Spleen (tissue), 11 donors: Measurements from ENCODE around the gene HLA-G. TPM values are rescaled to one million over a fixed set of nuclear protein-coding genes. Genes with fewer than 3 reads are reported as not detected.

Experiments used
- DNase-seq: peaks from one replicate; pipeline ENCODE4 v3.0.0-alpha.2; 2020
- H3K27ac ChIP-seq, 8 donors: fragments of 200-600 bp; sonication (generic) in 7 of 8; 1 replicate in 4 of 8; 2 replicates in 4 of 8; pipeline versions ENCODE4 v1.5.0 to v1.8.0; 2016 to 2021; ENCODE audit warnings: inconsistent platforms in 4 of 8, mild to moderate bottlenecking in 4 of 8, moderate library complexity in 1 of 8
- H3K27me3 ChIP-seq, 7 donors: fragments of 200-600 bp; sonication (generic) in 6 of 7; replicated peaks in 1 of 7; 1 replicate in 4 of 7; 2 replicates in 3 of 7; pipeline versions ENCODE4 v1.5.0 to v1.8.0; 2016 to 2021; ENCODE audit warnings: inconsistent platforms in 3 of 7, mild to moderate bottlenecking in 1 of 7
- H3K36me3 ChIP-seq, 6 donors: fragments of 200-600 bp; sonication (generic) in 5 of 6; 1 replicate in 4 of 6; 2 replicates in 2 of 6; pipeline versions ENCODE4 v1.5.0 to v1.8.0; 2016 to 2021; ENCODE audit warnings: inconsistent platforms in 2 of 6
- H3K4me1 ChIP-seq, 6 donors: fragments of 200-600 bp; sonication (generic) in 5 of 6; 1 replicate in 3 of 6; 2 replicates in 3 of 6; pipeline versions ENCODE4 v1.5.0 to v1.8.0; 2016 to 2021; ENCODE audit warnings: inconsistent platforms in 3 of 6
- H3K4me3 ChIP-seq, 8 donors: fragments of 200-600 bp; sonication (generic) in 7 of 8; 1 replicate in 4 of 8; 2 replicates in 4 of 8; pipeline versions ENCODE4 v1.5.0 to v1.8.0; 2016 to 2021; ENCODE audit warnings: inconsistent platforms in 4 of 8, mild to moderate bottlenecking in 4 of 8, moderate library complexity in 2 of 8
- H3K9me3 ChIP-seq, 8 donors: fragments of 200-600 bp; sonication (generic) in 7 of 8; 1 replicate in 4 of 8; 2 replicates in 4 of 8; pipeline versions ENCODE4 v1.5.0 to v1.8.0; 2016 to 2021; ENCODE audit warnings: inconsistent platforms in 4 of 8
- POLR2A ChIP-seq, 3 donors: fragments of 450-650 bp; IDR thresholded peaks; one replicate each; pipeline ENCODE4 v1.5.1; 2017; ENCODE audit warnings: antibody characterized with exemption in 3 of 3, mild to moderate bottlenecking in 1 of 3
- POLR2AphosphoS5 ChIP-seq, 3 donors: sonication (generic); formaldehyde crosslinking; IDR thresholded peaks; one replicate each; pipeline ENCODE4 v1.5.1; 2017; ENCODE audit warnings: antibody characterized with exemption in 3 of 3
- WGBS, 5 donors: extraction: QIAGEN DNeasy Blood & Tissue Kit in 3 of 5; methylation state at CpG; one replicate each; pipeline versions ENCODE4 v1.1.5 to v1.1.7; 2013 to 2018; 5-methylcytosine and 5-hydroxymethylcytosine counted together
- intact Hi-C: fragments of 100-400 bp; cut with DNase I; formaldehyde crosslinking; loops from one replicate; pipeline ENCODE4 v1.15.0; 2023; ENCODE audit warnings: low total_unique reads
- polyA plus RNA-seq, 3 donors: library from polyadenylated mRNA; stranded (reverse); fragments of 200-250 nt; gene quantifications; one replicate each; pipeline ENCODE4 v1.2.1, GENCODE V29; 2013
- total RNA-seq, 7 donors: library from RNA; depleted of rRNA in 3 of 7; stranded (reverse); fragments of >200 nt in 3 of 7; fragmentation: NEBNext Ultra II Directional in 4 of 7; extraction: Animal tissue kit (Norgen Biotek cat#: 25700) in 4 of 7; gene quantifications; one replicate each; pipeline versions ENCODE4 v1.1.0 to v1.2.1, GENCODE V29; 2016 to 2021
- TF ChIP-seq, protein P1 (sequence below), 11 experiments: fragments of 200-600 bp in 7 of 11; fragments of 450-650 bp in 4 of 11; sonication (generic) in 4 of 11; IDR thresholded peaks in 8 of 11; conservative IDR thresholded peaks in 3 of 11; 1 replicate in 7 of 11; 2 replicates in 4 of 11; pipeline versions ENCODE4 v1.4.0 to v1.8.0; 2016 to 2021; ENCODE audit warnings: antibody characterized with exemption in 11 of 11, inconsistent platforms in 4 of 11, mild to moderate bottlenecking in 1 of 11
- donor health status: healthy with polysubstance abuse.
- donor health status: DM: no; HTN: no; CAD: no; lungs with moderate emphysema.
- donor health status: DM: no; HTN: no; CAD: no.
- donor health status: Bipolar disorder and iron deficiency.
- donor health status: healthy.
- donor health status: DM: no; HTN: no; CAD: no.
- donor health status: DM: yes; HTN: yes; CAD: no.

Gene HLA-G
- total and polyA plus RNA-seq, 10 donors, result 0.15 to 9.6 (median 1.4) TPM; not detected in 1

DNA sequence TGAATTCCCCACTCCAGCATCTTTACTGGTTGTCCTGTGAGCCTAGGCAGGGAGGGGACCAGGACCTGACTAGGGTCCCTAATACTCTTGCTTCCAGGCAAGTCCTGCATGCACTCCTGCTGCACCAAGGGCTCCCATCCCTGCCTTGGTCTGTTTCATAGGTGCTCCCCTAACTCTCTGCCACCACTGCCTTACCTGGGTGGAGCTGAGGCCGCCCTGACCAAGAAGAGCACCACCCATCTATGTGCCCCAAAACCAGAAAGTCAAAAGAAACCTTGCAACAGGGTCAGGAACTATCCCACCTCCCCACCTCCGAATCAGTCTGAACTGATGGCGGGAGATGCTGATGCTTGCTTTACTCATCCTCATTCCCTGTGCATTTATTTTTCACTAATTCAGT is 23.6 kb downstream of the HLA-G start:
- H3K36me3 ChIP-seq, result no peaks in the 10 kb centered on the region
- no peak overlapping the region for H3K4me3 ChIP-seq
- 75 to 93% (median 88%) methylated on average over 3 of the region's 3 CpGs for WGBS, 5 donors
- no peaks in the 10 kb centered on the region for H3K9me3 ChIP-seq
- peaks cover 0 to 19% (median 11%) of the 10 kb centered on the region in 6 donors for H3K4me1 ChIP-seq
- DNase-seq, result no peak
- peaks cover 0 to 67% (median 24%) of the 10 kb centered on the region in 7 donors for H3K27me3 ChIP-seq
- intact Hi-C loops, result loop anchor here (2.0 kb wide), 1 partner anchor 162 kb away; no protein-coding TSS in a partner anchor
- no peak overlapping the region for H3K27ac ChIP-seq
- TF ChIP-seq POLR2AphosphoS5 (IDR thresholded peaks at IDR 0.05) (no peak), POLR2A (IDR thresholded peaks at IDR 0.05) (no peak)
- TF ChIP-seq, protein P1, sequence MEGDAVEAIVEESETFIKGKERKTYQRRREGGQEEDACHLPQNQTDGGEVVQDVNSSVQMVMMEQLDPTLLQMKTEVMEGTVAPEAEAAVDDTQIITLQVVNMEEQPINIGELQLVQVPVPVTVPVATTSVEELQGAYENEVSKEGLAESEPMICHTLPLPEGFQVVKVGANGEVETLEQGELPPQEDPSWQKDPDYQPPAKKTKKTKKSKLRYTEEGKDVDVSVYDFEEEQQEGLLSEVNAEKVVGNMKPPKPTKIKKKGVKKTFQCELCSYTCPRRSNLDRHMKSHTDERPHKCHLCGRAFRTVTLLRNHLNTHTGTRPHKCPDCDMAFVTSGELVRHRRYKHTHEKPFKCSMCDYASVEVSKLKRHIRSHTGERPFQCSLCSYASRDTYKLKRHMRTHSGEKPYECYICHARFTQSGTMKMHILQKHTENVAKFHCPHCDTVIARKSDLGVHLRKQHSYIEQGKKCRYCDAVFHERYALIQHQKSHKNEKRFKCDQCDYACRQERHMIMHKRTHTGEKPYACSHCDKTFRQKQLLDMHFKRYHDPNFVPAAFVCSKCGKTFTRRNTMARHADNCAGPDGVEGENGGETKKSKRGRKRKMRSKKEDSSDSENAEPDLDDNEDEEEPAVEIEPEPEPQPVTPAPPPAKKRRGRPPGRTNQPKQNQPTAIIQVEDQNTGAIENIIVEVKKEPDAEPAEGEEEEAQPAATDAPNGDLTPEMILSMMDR (IDR thresholded peaks at IDR 0.05 in 8 of 11, conservative IDR thresholded peaks at IDR 0.05 in 3 of 11), result no peak

DNA sequence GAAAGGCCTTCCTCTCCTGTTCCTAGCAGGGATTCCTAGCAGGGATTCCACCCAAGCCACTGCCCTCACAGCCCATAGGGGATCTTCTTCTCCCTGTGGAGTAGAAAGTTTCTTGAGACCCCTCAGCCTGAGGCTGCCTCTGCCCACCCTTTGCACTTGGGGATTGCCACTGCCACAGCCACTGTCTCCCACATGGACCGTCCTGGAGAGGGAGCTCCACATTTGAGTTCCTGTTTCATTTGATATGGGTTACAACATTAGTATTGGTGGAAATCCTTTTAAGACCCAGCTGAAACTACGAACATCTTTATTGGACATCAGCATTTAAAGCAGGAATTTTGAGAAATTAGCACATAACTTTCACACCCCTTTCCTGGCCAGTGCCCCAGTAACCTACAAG is 25.6 kb downstream of the HLA-G start:
- no peak overlapping the region for H3K4me3 ChIP-seq
- intact Hi-C loops, result no loop called here
- no peaks in the 10 kb centered on the region for H3K9me3 ChIP-seq
- peaks cover 0 to 51% (median 23%) of the 10 kb centered on the region in 7 donors for H3K27me3 ChIP-seq
- H3K4me1 ChIP-seq, result peaks cover 0 to 14% (median 8%) of the 10 kb centered on the region in 6 donors
- H3K27ac ChIP-seq, result no peak overlapping the region
- TF ChIP-seq, protein P1 (IDR thresholded peaks at IDR 0.05 in 8 of 11, conservative IDR thresholded peaks at IDR 0.05 in 3 of 11), result no peak
- no peak for TF ChIP-seq POLR2A (IDR thresholded peaks at IDR 0.05)
- TF ChIP-seq POLR2AphosphoS5 (IDR thresholded peaks at IDR 0.05), result no peak
- H3K36me3 ChIP-seq, result no peaks in the 10 kb centered on the region
- WGBS, 5 donors, result 35 to 56% (median 47%) methylated on average over 2 of the region's 2 CpGs
- no peak for DNase-seq

GRCh38 chr6:29858006-29858405 is 30.4 kb downstream of the HLA-G start:
- WGBS, 5 donors, result 43 to 91% (median 83%) methylated on average over 1 of the region's 1 CpG
- Histone ChIP-seq H3K27me3 (peaks cover 0 to 16% (median 0%) of the 10 kb centered on the region in 7 donors), H3K36me3 (no peaks in the 10 kb centered on the region), H3K4me1 (no peaks in the 10 kb centered on the region), H3K9me3 (no peaks in the 10 kb centered on the region), H3K4me3 (no peak overlapping the region), H3K27ac (no peak overlapping the region)
- DNase-seq, result no peak
- TF ChIP-seq, protein P1 (IDR thresholded peaks at IDR 0.05 in 8 of 11, conservative IDR thresholded peaks at IDR 0.05 in 3 of 11), result no peak
- TF ChIP-seq POLR2AphosphoS5 (IDR thresholded peaks at IDR 0.05) (no peak), POLR2A (IDR thresholded peaks at IDR 0.05) (no peak)
- intact Hi-C loops, result no loop called here

- Histone ChIP-seq H3K4me3 (no peak overlapping the region), H3K4me1 (no peaks in the 10 kb centered on the region), H3K9me3 (no peaks in the 10 kb centered on the region), H3K36me3 (no peaks in the 10 kb centered on the region), H3K27ac (no peak overlapping the region), H3K27me3 (peaks cover 0 to 34% (median 3%) of the 10 kb centered on the region in 7 donors)
- WGBS, 5 donors, result 70 to 90% (median 84%) methylated on average over 6 of the region's 6 CpGs
- DNase-seq, result no peak
- intact Hi-C loops, result no loop called here
- TF ChIP-seq, protein P1 (IDR thresholded peaks at IDR 0.05 in 8 of 11, conservative IDR thresholded peaks at IDR 0.05 in 3 of 11), result no peak
- TF ChIP-seq POLR2AphosphoS5 (IDR thresholded peaks at IDR 0.05) (no peak), POLR2A (IDR thresholded peaks at IDR 0.05) (no peak)
Observed at GRCh38 chr6:29861521-29862255, 34.1 kb downstream of the HLA-G start.
